Measurements from ENCODE around the gene CEACAM21.

Gene CEACAM21

DNA sequence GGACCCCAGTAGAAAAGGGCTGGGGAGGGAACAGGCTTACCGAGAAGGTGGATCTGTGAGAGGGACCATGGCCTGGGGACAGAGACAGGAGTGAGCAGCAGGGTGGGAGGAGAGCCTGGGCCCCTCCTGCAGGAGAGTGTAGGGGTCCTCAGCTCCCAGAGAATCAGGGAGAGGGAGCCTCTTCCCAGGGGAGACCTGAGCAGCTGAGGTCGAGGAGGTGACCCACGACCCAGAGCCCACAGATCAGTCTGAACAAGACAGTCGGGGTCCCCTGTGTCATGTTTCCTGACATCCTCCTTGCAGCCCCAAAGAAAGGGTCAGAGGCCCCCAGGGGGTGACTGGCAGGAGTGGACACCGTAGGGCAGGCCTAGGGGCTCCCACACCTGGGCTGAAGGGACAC, 44.2 kb downstream of the CEACAM21 start:
- no peak for DNase-seq

DNA sequence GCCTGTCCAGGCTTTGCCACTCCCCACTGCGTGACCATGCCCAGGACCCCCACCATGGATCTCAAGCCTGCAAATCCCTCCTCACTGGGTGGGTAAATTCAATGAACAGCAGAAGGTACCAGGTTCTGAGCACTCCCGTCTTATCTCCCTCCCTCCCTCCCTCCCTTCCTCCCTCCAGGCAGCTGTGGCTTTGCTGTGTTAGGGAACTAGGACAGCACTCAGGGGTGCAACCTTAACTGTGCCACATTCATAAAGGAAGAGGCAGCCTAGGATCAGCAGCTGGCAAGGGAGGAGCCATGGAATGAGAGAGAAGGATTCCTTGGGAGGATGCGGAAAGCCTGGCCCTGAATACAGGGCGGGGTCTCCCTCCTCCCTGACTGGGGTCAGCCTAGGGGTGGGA, 45.3 kb downstream of the CEACAM21 start:
- DNase-seq: no peak

DNA sequence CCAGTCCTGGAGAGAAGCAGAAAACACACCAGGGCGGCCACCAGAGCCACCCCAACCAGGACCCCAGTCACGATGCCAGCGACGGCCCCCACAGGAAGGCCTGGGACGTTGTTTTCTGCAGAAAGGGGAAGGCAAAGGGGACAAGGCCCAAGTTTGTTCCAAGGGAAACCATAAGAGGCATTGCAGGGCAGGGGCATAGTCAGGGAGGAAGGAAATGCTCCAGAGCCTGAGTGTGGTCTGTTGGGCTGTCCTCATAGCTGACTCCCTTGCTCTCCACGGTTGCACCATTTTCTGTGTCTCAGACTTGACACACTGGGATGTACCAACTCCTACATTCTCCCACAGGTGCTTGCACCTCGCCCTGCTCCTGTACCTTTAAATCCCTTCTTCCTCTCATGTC, 45.7 kb downstream of the CEACAM21 start:
- no peak for DNase-seq

DNA sequence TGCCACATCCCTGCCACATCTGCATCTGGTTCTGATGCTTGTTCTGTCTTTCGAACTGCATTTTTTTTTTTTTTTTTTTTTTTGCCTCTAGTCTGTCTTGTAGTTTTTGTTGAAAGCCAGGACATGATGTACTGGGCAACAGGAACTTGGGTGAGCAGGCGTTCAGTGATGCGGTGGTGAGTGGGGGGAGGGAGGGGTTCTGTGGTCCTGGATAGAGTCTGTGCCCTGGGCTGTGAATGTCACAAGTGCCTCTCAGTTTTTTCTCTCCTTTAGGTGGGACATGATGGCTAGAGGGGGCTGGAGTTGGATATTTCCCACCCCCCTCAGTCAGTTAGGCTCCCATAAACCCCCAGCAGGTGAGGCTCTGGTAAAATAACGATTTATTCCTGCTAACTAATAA, 47.4 kb downstream of the CEACAM21 start:
- DNase-seq: no peak

DNA sequence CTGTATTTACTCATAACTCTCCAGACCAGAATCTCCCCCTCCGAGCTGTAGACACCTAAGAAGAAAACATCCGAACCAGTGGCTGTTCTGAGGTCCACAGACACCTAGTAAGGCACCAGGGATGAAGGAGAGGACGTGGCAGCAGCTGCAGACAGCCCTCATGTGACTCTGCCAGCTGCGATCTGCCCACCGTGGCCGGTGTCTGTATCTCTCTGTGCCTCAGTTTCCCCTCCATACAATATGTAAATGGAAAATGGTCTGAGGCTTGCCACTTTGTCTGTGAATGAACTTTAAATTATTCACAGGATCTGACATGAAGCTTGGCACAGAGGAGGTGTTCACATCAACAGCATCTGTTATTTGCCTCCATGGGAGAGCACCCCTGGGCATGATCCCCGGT, 48.5 kb downstream of the CEACAM21 start:
- no peak for DNase-seq

DNA sequence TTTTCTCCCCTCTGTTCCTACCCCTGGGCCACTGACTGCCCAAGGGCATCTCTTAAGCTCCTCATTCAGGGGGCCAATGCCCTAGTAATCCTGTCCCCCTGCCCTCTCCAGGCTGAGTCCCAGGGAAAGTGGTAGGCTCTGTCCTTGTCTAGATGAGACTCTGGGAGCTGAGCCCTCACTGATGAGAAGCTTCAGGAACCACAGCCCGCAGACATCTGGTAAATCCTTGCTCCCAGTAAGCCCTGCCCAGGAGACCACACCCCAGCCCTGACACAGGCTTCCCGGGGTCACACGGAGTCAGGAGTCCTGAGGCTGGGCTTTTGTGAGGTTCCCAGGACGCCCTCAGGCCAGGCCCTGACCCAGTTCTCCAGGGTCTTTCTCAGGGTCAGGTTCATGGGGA, 49.0 kb downstream of the CEACAM21 start:
- no peak for DNase-seq

DNA sequence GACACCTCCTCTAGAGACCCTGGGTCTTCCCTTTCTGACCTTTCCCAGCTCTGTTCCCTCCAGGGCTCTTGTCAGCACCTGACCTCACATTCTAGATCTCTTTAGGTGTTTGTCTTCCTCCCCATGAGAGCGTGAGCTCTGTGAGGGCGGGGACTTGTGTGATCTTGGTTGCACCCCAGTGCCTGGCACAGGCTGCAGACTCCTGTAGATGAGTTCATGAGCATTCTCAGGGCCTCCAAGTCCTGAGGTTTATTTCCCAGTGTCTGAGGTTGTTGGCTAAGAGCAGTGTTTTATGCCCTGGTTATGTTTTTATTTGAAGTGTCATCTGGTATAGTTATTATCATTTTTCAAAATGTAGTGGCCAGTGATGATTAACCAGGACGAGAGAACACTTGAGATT, 50.3 kb downstream of the CEACAM21 start:
- no peak for DNase-seq

DNA sequence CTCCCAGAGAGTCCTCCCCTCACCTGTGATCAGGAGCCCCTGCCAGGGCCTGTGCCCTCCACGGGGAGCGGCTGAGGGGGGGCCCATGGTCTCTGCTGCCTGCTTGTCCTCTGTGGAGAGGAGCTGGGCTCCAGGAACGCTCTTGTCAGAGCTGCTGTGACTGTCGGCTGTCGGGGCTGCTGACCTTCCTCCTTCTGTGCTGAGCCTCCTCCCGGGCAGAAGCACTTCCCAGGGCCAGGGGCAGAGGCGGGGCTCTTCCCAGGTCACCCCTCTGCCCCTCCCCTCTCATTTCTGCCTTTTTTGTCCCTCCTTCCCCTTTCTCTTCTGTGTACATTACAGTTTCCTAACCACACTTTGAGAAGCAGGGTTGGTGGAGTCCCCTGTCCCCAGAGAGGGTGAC, 50.9 kb downstream of the CEACAM21 start, which contains the start of gene CEACAM4:
Gene CEACAM4 (minus strand): TSS at position 198 of the 400 bp plus-strand sequence. CDS start 111 bp downstream, at position 87.
- no peak for DNase-seq

DNA sequence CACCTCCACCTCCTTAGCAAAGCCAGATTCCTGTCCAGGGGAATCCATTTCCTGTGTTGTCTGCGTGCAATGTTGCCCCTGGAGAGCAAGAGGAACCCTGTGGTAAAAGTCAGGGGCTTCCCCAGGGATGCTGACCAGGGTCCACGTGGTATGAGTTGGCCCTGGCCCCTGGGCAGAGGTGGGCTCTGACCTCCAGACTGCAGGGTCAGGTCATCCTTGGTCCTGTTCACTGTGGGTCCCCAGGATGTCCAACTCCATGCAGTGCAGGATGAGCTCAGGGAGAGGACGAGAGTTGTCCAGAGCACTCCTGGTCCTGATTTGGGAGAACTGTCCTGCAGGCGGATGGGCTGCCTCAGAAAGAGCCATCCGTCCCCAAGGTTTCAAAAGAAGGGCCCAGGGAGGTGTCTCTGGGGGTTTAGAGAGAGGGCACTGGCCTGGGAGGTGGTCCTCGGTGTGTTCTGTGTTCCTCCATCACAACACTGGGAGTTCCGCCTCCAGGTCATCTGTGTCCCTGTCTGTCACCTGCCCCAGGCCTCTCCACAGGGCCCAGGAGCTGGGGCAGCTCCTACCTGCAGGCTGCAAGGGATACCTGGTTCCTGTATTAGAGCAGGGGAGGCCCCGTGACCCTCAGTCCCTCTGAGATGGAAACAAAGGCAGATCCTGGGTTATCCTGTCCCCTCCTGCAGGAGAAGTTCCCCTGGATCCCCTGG, 52.2 kb downstream of the CEACAM21 start:
- no peak for DNase-seq

Data from cerebellar nuclear complex (tissue), 1 donor.